GM19463 (cell line): ENCODE results near the gene GAB2.

Experiments used
- ATAC-seq: cut with Tn5 transposase; IDR thresholded peaks from one replicate; pipeline ENCODE4 v1.9.1; 2021; ENCODE audit warnings: mild to moderate bottlenecking, moderate library complexity; ENCODE audit not compliant: unreplicated experiment

Gene GAB2

DNA sequence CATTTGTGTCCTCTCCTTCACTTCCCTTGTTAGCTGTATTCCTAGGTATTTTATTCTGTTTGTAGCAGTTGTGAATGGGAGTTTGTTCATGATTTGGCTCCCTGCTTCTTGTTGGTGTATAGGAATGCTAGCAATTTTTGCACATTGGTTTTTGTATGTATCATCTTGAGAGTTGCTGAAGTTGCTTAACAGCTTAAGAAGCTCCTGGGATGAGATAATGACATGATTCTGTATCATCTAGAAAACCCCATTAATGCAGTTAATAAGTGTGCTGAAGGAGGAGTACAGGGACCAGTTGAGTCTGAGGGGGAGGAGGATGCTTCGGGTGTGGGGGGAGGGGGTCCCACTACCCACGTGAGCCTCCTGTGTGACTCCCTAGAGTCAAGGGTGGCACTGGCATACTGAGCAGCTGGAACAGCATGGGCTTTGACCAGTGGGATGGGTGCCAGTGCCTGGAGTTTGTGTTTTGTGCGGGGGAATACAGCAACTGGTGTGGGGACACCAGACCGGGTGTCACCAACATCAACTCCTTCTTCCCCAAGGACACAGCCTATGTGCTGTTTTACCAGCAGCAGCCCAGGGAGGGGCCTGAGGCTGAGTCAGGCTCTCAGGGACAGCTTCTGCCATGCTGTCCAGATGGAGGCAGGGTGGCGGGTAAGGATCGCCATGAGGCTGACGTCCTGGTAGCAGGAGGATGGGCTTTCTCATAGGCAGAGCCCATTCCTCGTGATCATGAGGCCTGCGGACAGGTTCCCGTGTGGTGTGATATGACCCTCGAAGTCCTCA is 204.8 kb downstream of the GAB2 start:
- no peak for ATAC-seq

DNA sequence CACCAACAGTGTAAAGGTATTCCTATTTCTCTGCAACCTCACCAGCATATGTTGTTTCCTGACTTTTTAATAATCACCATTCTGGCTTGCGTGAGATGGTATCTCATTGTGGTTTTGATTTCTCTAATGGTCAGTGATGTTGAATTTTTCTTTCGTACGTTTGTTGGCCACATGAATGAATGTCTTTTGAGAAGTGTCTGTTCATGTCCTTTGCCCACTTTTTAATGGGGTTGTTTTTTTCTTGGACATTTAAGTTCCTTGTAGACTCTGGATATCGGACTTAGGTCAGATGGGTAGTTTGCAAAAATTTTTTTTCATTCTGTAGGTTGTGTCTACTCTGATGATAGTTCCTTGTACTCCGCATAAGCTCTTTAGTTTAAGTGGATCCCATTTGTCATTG is 206.1 kb downstream of the GAB2 start:
- no peak for ATAC-seq

DNA sequence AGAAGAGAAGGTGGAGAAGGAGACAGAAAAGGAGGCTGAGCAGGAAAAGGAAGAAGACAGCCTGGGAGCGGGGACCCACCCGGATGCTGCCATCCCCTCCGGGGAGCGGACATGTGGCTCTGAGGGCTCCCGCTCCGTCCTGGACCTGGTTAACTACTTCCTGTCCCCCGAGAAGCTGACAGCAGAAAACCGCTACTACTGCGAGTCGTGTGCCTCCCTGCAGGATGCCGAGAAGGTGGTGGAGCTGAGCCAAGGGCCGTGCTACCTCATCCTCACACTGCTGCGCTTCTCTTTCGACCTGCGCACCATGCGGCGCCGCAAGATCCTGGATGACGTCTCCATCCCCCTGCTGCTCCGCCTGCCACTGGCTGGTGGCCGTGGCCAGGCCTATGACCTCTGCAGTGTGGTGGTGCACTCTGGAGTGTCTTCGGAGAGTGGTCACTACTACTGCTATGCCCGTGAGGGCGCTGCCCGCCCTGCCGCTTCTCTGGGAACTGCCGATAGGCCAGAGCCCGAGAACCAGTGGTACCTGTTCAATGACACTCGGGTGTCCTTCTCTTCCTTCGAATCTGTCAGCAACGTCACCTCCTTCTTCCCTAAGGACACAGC is 207.5 kb downstream of the GAB2 start:
- no peak for ATAC-seq

DNA sequence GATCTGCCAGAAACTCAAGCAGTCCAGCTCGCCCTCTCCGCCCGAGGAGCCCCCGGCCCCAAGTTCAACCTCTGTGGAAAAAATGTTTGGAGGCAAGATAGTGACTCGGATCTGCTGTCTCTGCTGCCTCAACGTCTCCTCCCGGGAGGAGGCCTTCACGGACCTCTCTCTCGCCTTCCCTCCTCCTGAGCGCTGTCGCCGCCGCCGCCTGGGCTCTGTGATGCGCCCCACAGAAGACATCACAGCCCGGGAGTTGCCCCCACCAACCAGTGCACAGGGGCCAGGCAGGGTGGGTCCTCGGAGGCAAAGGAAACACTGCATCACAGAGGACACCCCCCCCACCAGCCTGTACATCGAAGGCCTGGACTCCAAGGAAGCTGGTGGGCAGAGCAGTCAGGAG is 208.1 kb downstream of the GAB2 start:
- ATAC-seq: no peak

DNA sequence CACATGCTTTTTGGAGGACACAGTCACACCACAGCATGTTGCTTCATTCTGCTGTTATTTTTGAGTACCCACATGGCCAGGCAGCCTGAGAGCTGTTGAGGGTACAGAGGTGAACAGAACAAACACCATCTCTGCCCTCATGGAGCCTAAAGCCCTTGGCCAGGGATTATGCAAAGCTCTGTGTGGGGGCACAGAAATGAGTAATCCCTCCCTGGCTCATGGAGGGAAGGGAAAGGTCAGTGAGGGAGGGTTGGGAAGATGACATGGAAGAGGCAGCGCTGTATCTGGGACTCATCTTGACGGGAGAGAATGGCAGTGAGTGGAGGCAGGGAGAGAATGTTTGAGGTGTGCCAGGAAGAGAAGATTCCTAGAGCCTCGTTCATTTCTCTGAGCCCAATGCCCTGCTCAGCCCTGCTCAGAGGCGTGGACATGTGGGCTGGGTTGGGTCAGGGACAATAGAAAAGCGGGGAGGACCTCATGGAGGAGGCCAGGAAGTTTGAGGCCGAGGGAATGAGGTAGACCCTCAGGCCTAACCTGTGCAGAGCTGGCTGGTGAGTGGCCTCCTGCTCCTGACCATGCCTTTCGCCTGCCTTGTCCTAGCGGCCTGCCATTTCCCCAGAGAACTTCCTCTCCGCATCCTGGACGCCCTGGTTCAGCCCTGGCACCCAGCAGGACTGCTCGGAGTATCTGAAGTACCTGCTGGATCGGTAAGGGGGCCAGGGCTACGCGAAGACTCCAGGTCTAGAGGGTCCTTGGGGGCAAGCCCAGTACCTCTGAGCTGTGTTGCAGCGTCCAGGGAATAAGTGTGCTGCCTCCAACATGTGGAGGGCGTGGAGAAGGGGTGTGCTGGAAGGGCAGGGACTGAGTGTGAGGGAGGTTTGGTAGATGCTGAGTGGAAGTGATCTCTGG is 209.1 kb downstream of the GAB2 start:
- no peak for ATAC-seq

- ATAC-seq: no peak
These were observed 209.9 kb downstream of the GAB2 start for GRCh38 chr11:78207532-78208256.

GRCh38 chr11:78205691-78206090 is 211.9 kb downstream of the GAB2 start:
- ATAC-seq: no peak

DNA sequence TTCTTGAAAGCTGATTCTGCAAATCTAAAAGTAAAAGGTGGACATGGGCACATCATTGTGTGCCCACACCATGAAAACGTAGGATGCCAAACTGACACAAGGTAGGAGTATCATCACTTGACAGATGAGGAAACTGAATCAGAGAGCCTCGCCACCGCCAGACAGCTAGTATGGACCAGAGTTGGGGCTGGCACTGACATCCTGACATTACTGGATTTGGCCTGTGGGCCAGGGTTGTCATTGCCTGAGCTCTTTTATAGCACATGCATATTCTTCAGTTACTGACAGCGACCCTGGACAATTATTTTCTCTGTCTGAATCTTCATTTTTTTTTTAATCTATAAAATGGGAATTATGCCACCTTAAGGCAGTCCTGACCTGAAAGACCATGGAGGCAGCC is 212.4 kb downstream of the GAB2 start:
- no peak for ATAC-seq

DNA sequence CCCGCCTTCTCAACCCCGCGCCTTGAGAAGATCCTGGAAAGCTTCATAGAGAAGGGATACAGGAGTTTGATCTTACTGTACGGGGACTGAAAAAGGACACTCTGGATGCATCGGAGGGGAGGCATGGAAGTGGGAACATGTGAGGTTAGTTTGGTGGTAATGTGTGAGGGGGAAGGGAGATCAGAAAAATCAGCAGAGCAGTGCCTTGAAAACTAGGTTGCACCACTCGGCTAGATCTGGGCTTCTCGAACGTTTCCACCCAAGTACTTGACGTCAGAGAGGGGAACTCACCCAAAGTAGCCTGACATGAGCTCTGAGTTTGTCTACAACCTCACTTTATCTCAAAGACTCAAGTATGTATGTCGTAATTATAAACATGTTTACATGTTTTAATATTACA is 214.4 kb downstream of the GAB2 start:
- ATAC-seq: no peak

DNA sequence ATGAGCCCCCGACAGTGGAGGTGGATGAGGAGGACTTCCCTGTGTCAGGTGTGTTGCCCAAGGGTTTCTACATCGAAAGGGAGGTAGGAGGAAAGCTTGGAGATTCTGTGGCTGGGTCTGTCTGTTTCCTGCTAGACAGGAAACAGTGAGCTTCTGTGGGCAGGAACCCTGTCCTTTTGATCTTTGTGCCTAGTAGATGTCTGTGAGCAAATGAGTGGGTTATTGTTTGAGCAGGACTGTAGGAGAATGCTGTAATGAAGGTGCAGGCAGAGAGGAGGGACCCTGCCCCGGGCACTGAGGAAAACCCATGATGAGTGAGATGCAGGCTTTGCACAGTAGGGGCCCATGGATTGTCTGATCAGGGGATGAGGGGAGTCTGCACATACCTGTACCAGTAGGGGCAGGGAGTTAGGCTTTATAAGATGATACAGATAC is 214.9 kb downstream of the GAB2 start:
- ATAC-seq: no peak

DNA sequence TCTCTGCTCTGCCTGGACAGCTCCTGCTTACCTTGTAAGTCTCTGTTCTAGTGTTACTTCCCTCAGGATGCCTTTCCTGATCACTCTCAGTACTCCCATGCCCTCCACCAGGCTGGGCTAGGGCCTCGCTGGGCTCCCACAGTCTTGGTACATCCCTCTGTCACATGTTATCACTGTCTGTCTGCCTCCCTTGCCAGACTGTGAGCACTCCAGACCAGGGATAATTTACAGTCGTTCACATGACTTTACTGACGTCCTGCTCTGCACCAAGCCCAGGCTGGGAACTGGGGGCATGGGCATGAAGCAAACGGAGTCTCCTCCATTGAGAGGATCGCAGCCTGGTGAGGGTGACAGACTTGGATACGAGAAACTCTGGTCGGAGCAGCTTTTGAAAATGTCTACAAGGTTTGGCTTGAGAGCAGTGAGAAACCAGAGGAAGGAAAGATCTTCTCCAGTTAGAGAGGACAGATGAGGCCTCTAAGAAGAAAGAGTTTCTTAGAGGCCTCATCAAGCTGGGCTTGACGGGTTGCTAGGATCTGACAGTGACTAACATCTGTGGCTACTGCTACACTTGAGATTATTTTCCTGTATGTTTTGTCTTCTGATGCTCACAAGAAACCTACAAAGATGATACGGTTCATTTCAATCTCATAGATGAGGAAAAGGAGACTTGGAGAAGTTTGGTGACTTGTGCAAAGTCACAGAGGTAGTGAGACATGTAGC is 216.4 kb downstream of the GAB2 start:
- ATAC-seq: no peak

GRCh38 chr11:78200553-78200952 is 217.1 kb downstream of the GAB2 start:
- no peak for ATAC-seq

DNA sequence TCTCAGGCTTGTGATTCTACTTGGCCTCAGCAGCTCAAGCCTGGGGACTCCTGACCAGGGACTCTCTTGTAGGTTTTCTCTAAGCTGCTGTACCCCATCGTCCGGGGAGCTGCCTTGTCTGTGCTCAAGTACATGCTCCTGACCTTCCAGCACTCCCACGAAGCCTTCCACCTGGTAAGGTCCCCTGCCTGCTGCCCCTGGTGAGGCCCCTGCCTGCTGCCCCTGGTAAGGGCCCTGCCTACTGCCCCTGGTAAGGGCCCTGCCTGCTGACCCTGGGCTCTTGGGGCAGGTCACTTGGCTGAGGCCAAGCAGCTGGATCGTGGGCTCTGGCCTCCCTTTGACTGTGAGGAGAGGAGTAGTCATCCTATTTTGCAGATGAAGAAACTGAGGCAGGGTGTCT is 217.6 kb downstream of the GAB2 start:
- no peak for ATAC-seq

DNA sequence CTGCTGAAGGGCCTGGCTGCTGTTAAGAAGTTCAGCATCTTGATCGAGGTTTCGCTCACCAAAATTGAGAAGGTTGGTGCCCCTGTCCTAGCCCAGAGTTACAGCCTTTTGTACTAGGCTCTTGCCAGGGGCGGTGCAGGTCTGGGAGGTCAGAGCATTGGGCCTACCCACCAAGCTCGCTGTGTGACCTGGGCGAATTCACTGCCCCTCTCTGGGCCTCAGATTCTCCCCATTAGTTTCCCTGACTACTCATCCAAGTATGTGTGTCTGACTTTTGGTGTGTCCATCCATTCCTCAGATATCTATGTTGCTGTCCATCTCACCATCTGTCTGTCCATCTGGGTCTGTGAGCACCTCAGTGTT is 218.0 kb downstream of the GAB2 start:
- ATAC-seq: no peak

GRCh38 chr11:78199015-78199652 is 218.5 kb downstream of the GAB2 start:
- no peak for ATAC-seq

- no peak for ATAC-seq
These were observed 219.8 kb downstream of the GAB2 start for GRCh38 chr11:78197816-78198215.

GRCh38 chr11:78196661-78197091 is 220.9 kb downstream of the GAB2 start:
- no peak for ATAC-seq

- ATAC-seq: no peak
These were observed 221.6 kb downstream of the GAB2 start for GRCh38 chr11:78195917-78196560.

DNA sequence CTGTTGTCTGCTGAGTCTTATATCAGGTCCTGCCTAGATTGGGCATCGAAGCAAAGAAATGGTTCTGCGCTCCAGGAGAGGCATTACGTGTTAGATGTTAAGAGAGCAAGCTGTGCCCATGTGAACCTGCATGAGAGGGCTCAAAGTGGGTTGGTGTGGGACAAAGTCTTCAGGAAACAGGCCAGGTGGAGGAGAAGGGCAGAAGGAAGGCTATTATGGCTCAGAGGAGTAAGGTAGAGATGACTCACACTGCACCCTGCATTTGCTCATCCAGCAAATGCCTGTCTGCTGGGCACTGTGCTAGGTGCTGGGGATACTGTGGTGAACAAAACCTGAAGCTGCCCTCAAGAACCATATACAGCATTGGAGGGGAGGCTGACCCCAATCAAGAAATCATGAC is 223.1 kb downstream of the GAB2 start:
- ATAC-seq: no peak
